ENCODE results near the gene C1orf116. TPM values are rescaled to one million over a fixed set of nuclear protein-coding genes. Genes with fewer than 3 reads are reported as not detected.

Gene C1orf116
- total and polyA plus RNA-seq, 12 donors, result 0.07 to 1.5 (median 0.64) TPM

DNA sequence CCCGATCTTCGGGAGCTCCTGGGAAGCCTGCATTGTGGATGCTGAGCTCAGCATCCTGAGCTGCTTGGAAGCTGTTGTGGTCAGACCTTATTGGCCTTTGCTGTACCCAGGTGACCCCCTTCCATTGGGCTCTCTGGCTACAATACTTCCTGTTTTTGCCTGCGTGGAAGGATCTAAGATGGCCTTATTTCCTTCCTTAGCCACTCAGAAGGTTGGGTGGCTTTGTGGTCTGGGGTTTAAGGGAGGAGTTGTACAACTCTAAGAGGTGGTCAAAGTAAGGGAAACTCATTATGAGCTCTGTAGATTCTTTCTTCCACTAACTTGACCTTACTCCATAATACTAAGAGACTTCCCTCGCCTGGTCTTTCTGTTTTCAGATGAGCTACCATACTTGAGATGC is 38.3 kb upstream of the C1orf116 start:
- TF ChIP-seq CTCF (IDR thresholded peaks at IDR 0.05), result no peak
- intact Hi-C loops (cut with DNase I), result loop anchor here in 2 of 10 donors (10.0 kb wide), 2 partner anchors 146 to 436 kb away; partner anchors contain the start of genes DYRK3 (in 1 of the 2) and FCMR (in 1 of the 2)
- Histone ChIP-seq H3K27me3 (no peaks in the 10 kb centered on the region), H3K9me3 (no peaks in the 10 kb centered on the region), H3K27ac (peak overlapping the region in 8 of 10 donors; percentile 50 to 80 (median 71)), H3K36me3 (peaks cover 0 to 100% (median 33%) of the 10 kb centered on the region in 9 donors), H3K4me1 (peaks cover 0 to 92% (median 29%) of the 10 kb centered on the region in 9 donors), H3K4me3 (no peak overlapping the region)
- DNase-seq, result no peak
- 88 to 90% methylated on average over 4 of the region's 4 CpGs for WGBS, 2 donors
- peak in 1 of 8 donors; percentile 33 for ATAC-seq

- no peaks in the 10 kb centered on the region for H3K27me3 ChIP-seq
- H3K4me1 ChIP-seq, result peaks cover under 1 to 90% (median 26%) of the 10 kb centered on the region in 9 donors
- DNase-seq, result peak; percentile 55 to 58
- no peak overlapping the region for H3K4me3 ChIP-seq
- WGBS, 2 donors, result 50 to 66% methylated on average over 5 of the region's 5 CpGs
- intact Hi-C loops (cut with DNase I), result loop anchor here in 2 of 10 donors (10.0 kb wide), 2 partner anchors 145 to 435 kb away; partner anchors contain the start of genes DYRK3 (in 1 of the 2) and FCMR (in 1 of the 2)
- H3K27ac ChIP-seq, result peak overlapping the region in 8 of 10 donors; percentile 50 to 80 (median 71)
- H3K36me3 ChIP-seq, result peaks cover 0 to 100% (median 29%) of the 10 kb centered on the region in 9 donors
- no peaks in the 10 kb centered on the region for H3K9me3 ChIP-seq
- peak; percentile 56 to 90 (median 76) for ATAC-seq
- TF ChIP-seq CTCF (IDR thresholded peaks at IDR 0.05), result no peak
Observed at GRCh38 chr1:207069858-207070506, 37.4 kb upstream of the C1orf116 start.

GRCh38 chr1:207069061-207069460 is 36.5 kb upstream of the C1orf116 start:
- Histone ChIP-seq H3K27ac (peak overlapping the region in 8 of 10 donors; percentile 26 to 80 (median 68)), H3K4me3 (no peak overlapping the region), H3K4me1 (peaks cover 2 to 89% (median 26%) of the 10 kb centered on the region in 9 donors), H3K9me3 (no peaks in the 10 kb centered on the region), H3K27me3 (no peaks in the 10 kb centered on the region), H3K36me3 (peaks cover 0 to 100% (median 28%) of the 10 kb centered on the region in 9 donors)
- WGBS, 2 donors, result 70 to 72% methylated on average over 3 of the region's 3 CpGs
- no peak for TF ChIP-seq CTCF (IDR thresholded peaks at IDR 0.05)
- ATAC-seq (peak in 6 of 8 donors; percentile 25 to 66 (median 40)), DNase-seq (no peak)
- intact Hi-C loops (cut with DNase I), result no loop called here

DNA sequence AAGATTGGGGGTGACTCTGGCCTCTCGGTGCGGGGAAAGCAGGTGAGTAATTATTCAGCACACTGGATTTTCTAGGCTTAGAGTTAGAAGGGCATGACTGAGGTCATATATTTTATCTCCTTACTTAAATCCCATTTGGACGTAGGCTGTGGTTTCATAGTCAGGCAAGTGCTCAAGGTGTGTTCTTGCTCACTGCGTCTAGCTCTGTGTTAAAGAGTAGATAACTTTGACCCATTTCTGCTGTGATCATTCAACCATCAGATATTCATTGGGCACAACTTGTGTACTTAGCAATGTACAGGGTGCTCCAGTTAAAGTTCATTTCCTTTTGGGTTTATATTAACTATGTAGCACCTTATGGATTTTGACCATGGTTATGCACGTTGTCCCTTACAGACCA is 35.1 kb upstream of the C1orf116 start:
- Histone ChIP-seq H3K27ac (peak overlapping the region in 5 of 10 donors; percentile 22 to 82 (median 79)), H3K27me3 (no peaks in the 10 kb centered on the region), H3K9me3 (no peaks in the 10 kb centered on the region), H3K4me1 (peaks cover 2 to 86% (median 21%) of the 10 kb centered on the region in 9 donors), H3K4me3 (no peak overlapping the region), H3K36me3 (peaks cover 0 to 99% (median 30%) of the 10 kb centered on the region in 9 donors)
- no peak for ATAC-seq
- intact Hi-C loops (cut with DNase I), result no loop called here
- TF ChIP-seq CTCF (IDR thresholded peaks at IDR 0.05), result no peak
- WGBS, 2 donors, result 70 to 80% methylated on average over 5 of the region's 5 CpGs
- DNase-seq, result no peak
